ENCODE results near the gene HIVEP2. TPM values are rescaled to one million over a fixed set of nuclear protein-coding genes. Genes with fewer than 3 reads are reported as not detected.
A peak's percentile ranks its signal among the peaks of the same experiment; 100 is the strongest.

The HIVEP2 gene
- total RNA-seq, 2 experiments from 2014 or later = 48.4 to 48.6 TPM

DNA sequence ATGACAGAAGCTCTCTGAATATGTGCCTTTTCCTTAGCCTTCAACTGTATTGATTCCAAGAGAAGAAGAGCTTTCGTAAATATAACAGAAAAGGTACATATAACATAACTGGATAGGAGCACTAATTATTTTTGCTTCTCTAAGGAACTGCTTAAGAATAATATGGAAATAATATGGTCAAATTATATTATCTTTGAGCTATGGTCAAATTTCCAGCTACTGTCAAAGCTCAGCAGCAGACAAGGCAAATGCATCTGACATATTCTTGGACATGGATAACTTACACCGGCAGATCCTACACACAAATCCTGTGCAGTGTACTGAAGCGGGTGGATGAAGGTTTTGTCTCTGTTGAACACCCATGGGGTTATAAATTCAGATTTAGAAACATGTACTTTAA lies 150.6 kb downstream of the HIVEP2 start:
- intact Hi-C loops (cut with DNase I, micrococcal nuclease) = no loop called here
- no peak for TF ChIP-seq CTCF (IDR thresholded peaks at IDR 0.05)
- ATAC-seq (ENCODE audit: poor library complexity) (no peak), DNase-seq (no peak)
- Histone ChIP-seq H3K4me1 (ENCODE audit: insufficient read depth, low read length) (peaks cover 7% of the 10 kb centered on the region), H3K27me3 (ENCODE audit: control insufficient read depth in 1 of 2, insufficient read depth in 2 of 2, low read length in 2 of 2) (no peaks in the 10 kb centered on the region), H3K9me3 (ENCODE audit: control insufficient read depth in 1 of 2, insufficient read depth in 1 of 2, low read length in 2 of 2) (no peaks in the 10 kb centered on the region), H3K27ac (ENCODE audit: low read depth in 1 of 2, low read length in 2 of 2) (no peak overlapping the region), H3K36me3 (ENCODE audit: insufficient read depth, low read length) (peaks cover 7% of the 10 kb centered on the region), H3K4me3 (ENCODE audit: low read length) (no peak overlapping the region)
- Mint-ChIP-seq H3K9me3 (no peaks in the 10 kb centered on the region), H3K4me3 (no peak overlapping the region), H3K27ac (peak overlapping the region; percentile 71), H3K36me3 (ENCODE audit: low read depth) (peaks cover 26% of the 10 kb centered on the region), H3K27me3 (no peaks in the 10 kb centered on the region), H3K4me1 (ENCODE audit: low read depth) (peaks cover 83% of the 10 kb centered on the region)
- ChIA-PET CTCF (interaction anchor here (1.2 to 2.0 kb wide), 2 partner anchors 8 to 16 kb away, joined by 3 to 7 read pairs; no protein-coding TSS in a partner anchor), POLR2A (interaction anchor here (0.6 to 1.6 kb wide), 3 partner anchors 10 to 87 kb away, joined by 3 to 4 read pairs (median 3); no protein-coding TSS in a partner anchor)

GRCh38 chr6:142790257-142790656 lies 154.7 kb downstream of the HIVEP2 start:
- ATAC-seq (ENCODE audit: poor library complexity) = no peak
- H3K36me3 ChIP-seq (ENCODE audit: insufficient read depth, low read length) = no peaks in the 10 kb centered on the region
- Mint-ChIP-seq H3K4me3 (no peak overlapping the region), H3K27ac (peak overlapping the region; percentile 28), H3K9me3 (no peaks in the 10 kb centered on the region), H3K36me3 (ENCODE audit: low read depth) (peaks cover 25% of the 10 kb centered on the region), H3K27me3 (no peaks in the 10 kb centered on the region), H3K4me1 (ENCODE audit: low read depth) (peaks cover 81% of the 10 kb centered on the region)
- no peak for TF ChIP-seq CTCF (IDR thresholded peaks at IDR 0.05)
- DNase-seq = no peak
- no peaks in the 10 kb centered on the region for H3K9me3 ChIP-seq (ENCODE audit: control insufficient read depth in 1 of 2, insufficient read depth in 1 of 2, low read length in 2 of 2)
- H3K27me3 ChIP-seq (ENCODE audit: control insufficient read depth in 1 of 2, insufficient read depth in 2 of 2, low read length in 2 of 2) = no peaks in the 10 kb centered on the region
- POLR2A ChIA-PET = interaction anchor here (0.6 kb wide), 1 partner anchor 157 kb away, joined by 3 read pairs; no protein-coding TSS in a partner anchor
- H3K27ac ChIP-seq (ENCODE audit: low read depth in 1 of 2, low read length in 2 of 2) = no peak overlapping the region
- intact Hi-C loops (cut with DNase I, micrococcal nuclease) = no loop called here
- CTCF ChIA-PET = interaction anchor here (0.9 to 1.3 kb wide), 3 partner anchors 13 to 153 kb away, joined by 3 read pairs; no protein-coding TSS in a partner anchor
- H3K4me1 ChIP-seq (ENCODE audit: insufficient read depth, low read length) = peaks cover 3% of the 10 kb centered on the region
- no peak overlapping the region for H3K4me3 ChIP-seq (ENCODE audit: low read length)

DNA sequence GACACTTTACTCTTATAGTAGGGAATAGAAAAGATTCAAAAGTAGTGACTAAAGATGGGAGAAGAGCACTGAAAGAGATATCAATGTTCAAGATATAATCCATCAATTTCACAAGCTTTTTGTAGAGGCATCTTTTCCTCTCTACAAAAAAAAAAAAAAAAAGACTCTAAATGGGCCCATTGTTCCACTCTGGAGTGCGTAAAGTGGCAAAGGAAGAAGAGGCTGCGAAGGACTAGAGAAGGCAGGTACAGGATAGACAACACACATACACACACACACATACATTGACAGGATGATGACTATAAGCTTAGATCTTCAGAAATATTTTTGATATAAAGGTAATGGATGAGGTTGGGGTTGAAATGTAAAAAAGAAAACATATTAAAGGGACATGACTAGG lies 157.6 kb downstream of the HIVEP2 start:
- intact Hi-C loops (cut with DNase I, micrococcal nuclease) = loop anchor here in 1 of 2 experiments (5.0 kb wide), 1 partner anchor 95 kb away; no protein-coding TSS in a partner anchor
- Mint-ChIP-seq H3K27me3 (no peaks in the 10 kb centered on the region), H3K4me1 (ENCODE audit: low read depth) (peaks cover 77% of the 10 kb centered on the region), H3K4me3 (no peak overlapping the region), H3K36me3 (ENCODE audit: low read depth) (peaks cover 39% of the 10 kb centered on the region), H3K27ac (peak overlapping the region; percentile 54), H3K9me3 (no peaks in the 10 kb centered on the region)
- Histone ChIP-seq H3K27ac (ENCODE audit: low read depth in 1 of 2, low read length in 2 of 2) (no peak overlapping the region), H3K4me1 (ENCODE audit: insufficient read depth, low read length) (peaks cover 6% of the 10 kb centered on the region), H3K4me3 (ENCODE audit: low read length) (no peak overlapping the region), H3K9me3 (ENCODE audit: control insufficient read depth in 1 of 2, insufficient read depth in 1 of 2, low read length in 2 of 2) (no peaks in the 10 kb centered on the region), H3K27me3 (ENCODE audit: control insufficient read depth in 1 of 2, insufficient read depth in 2 of 2, low read length in 2 of 2) (no peaks in the 10 kb centered on the region), H3K36me3 (ENCODE audit: insufficient read depth, low read length) (peaks cover 5% of the 10 kb centered on the region)
- ATAC-seq (ENCODE audit: poor library complexity) (no peak), DNase-seq (no peak)
- CTCF ChIA-PET = interaction anchor here (0.7 to 1.3 kb wide), 3 partner anchors 11 to 120 kb away, joined by 3 read pairs; no protein-coding TSS in a partner anchor
- TF ChIP-seq CTCF (IDR thresholded peaks at IDR 0.05) = no peak
- POLR2A ChIA-PET = interaction anchor here (0.6 to 1.4 kb wide), 4 partner anchors 9 to 55 kb away, joined by 3 to 4 read pairs (median 3); no protein-coding TSS in a partner anchor
